HepG2 (cell line): ENCODE data around the gene CTNNBL1. TPM values are rescaled to one million over a fixed set of nuclear protein-coding genes. Genes with fewer than 3 reads are reported as not detected.

Experiments
- DNMT3B ChIP-seq: conservative IDR thresholded peaks from 2 replicates; pipeline ENCODE4 v1.6.1; 2016; ENCODE audit warnings: missing biosample characterization, control low read depth
- FLYWCH1 ChIP-seq: sonication (generic); formaldehyde crosslinking; IDR thresholded peaks from 2 replicates; pipeline ENCODE4 v1.8.1; 2023; ENCODE audit warnings: mild to moderate bottlenecking, missing genetic modification reagents
- HNRNPK ChIP-seq: fragments of 200-400 bp; formaldehyde crosslinking; IDR thresholded peaks from 2 replicates; pipeline ENCODE4 v1.6.1; 2018; ENCODE audit warnings: low read length, low read depth, moderate library complexity, mild to moderate bottlenecking; ENCODE audit not compliant: poor library complexity, severe bottlenecking
- IRF2 ChIP-seq: IDR thresholded peaks from 2 replicates; pipeline ENCODE4 v1.6.1; 2018; ENCODE audit warnings: missing genetic modification reagents, missing compliant biosample characterization
- MEIS1 ChIP-seq: sonication (generic); formaldehyde crosslinking; IDR thresholded peaks from 2 replicates; pipeline ENCODE4 v1.9.0; 2021; ENCODE audit warnings: mild to moderate bottlenecking, missing genetic modification reagents, moderate library complexity, borderline replicate concordance
- MLXIP ChIP-seq: sonication (generic); formaldehyde crosslinking; IDR thresholded peaks from 2 replicates; pipeline ENCODE4 v1.9.0; 2021; ENCODE audit warnings: missing genetic modification reagents, borderline replicate concordance
- PCBP1 ChIP-seq: fragments of 200-400 bp; formaldehyde crosslinking; IDR thresholded peaks from 2 replicates; pipeline ENCODE4 v1.6.1; 2017; ENCODE audit warnings: mild to moderate bottlenecking, low read depth, low read length, borderline replicate concordance
- PHB2 ChIP-seq: fragments of 450-650 bp; IDR thresholded peaks from 2 replicates; pipeline ENCODE4 v1.6.1; 2018; ENCODE audit not compliant: partially characterized antibody
- POLR2G ChIP-seq: fragments of 200-400 bp; formaldehyde crosslinking; IDR thresholded peaks from 2 replicates; pipeline ENCODE4 v1.6.1; 2018; ENCODE audit warnings: mild to moderate bottlenecking, low read depth, low read length, moderate library complexity
- RFXANK ChIP-seq: IDR thresholded peaks from 2 replicates; pipeline ENCODE4 v1.6.1; 2016
- SSRP1 ChIP-seq: IDR thresholded peaks from 2 replicates; pipeline ENCODE4 v1.6.1; 2016; ENCODE audit warnings: control low read depth
- TCF7 ChIP-seq: sonication (generic); IDR thresholded peaks from 2 replicates; pipeline ENCODE4 v1.6.1; 2016; ENCODE audit warnings: antibody characterized with exemption, low read depth
- TGIF2 ChIP-seq: IDR thresholded peaks from 2 replicates; pipeline ENCODE4 v1.6.1; 2016; ENCODE audit warnings: control low read depth, missing compliant biosample characterization
- THYN1 ChIP-seq: sonication (generic); formaldehyde crosslinking; IDR thresholded peaks from 2 replicates; pipeline ENCODE4 v1.8.1; 2023; ENCODE audit warnings: low read depth, mild to moderate bottlenecking, moderate library complexity, missing genetic modification reagents, borderline replicate concordance
- ZEB1 ChIP-seq: IDR thresholded peaks from 2 replicates; pipeline ENCODE4 v1.6.1; 2012; ENCODE audit warnings: mild to moderate bottlenecking, low read depth, inconsistent platforms; ENCODE audit not compliant: insufficient replicate concordance
- ZFAT ChIP-seq: sonication (generic); formaldehyde crosslinking; conservative IDR thresholded peaks from 2 replicates; pipeline ENCODE4 v1.8.1; 2023; ENCODE audit warnings: missing genetic modification reagents, inconsistent platforms
- ZMYM3 ChIP-seq: sonication (generic); formaldehyde crosslinking; IDR thresholded peaks from 2 replicates; pipeline ENCODE4 v1.5.1; 2020; ENCODE audit warnings: mild to moderate bottlenecking, missing genetic modification reagents
- ZNF121 ChIP-seq: sonication (generic); formaldehyde crosslinking; IDR thresholded peaks from 2 replicates; pipeline ENCODE4 v1.5.0; 2020; ENCODE audit warnings: mild to moderate bottlenecking, missing genetic modification reagents
- ZNF136 ChIP-seq: sonication (generic); formaldehyde crosslinking; IDR thresholded peaks from 2 replicates; pipeline ENCODE4 v1.8.1; 2022; ENCODE audit warnings: low read depth, mild to moderate bottlenecking, moderate library complexity, missing genetic modification reagents
- ZNF44 ChIP-seq: sonication (generic); formaldehyde crosslinking; IDR thresholded peaks from 2 replicates; pipeline ENCODE4 v1.5.1; 2020; ENCODE audit warnings: mild to moderate bottlenecking, missing genetic modification reagents
- ZNF619 ChIP-seq: sonication (generic); formaldehyde crosslinking; IDR thresholded peaks from 2 replicates; pipeline ENCODE4 v1.4.0; 2020; ENCODE audit warnings: mild to moderate bottlenecking, missing genetic modification reagents
- polyA plus RNA-seq, 8 experiments: library from polyadenylated mRNA; depleted of rRNA in 3 of 8; stranded (reverse) in 7 of 8; unstranded in 1 of 8; fragments of >200 nt; fragmentation: Illumina TruSeq in 4 of 8; extraction: Trizol in 4 of 8; gene quantifications; 2 replicates each; pipeline versions ENCODE4 v1.2.1 to v1.2.3, GENCODE V29; 2011 to 2016; ENCODE audit warnings: low read depth in 4 of 8, missing spikeins in 1 of 8, mixed read lengths in 1 of 8; ENCODE audit not compliant: insufficient read depth in 1 of 8
- total RNA-seq, 5 experiments: library from RNA; depleted of rRNA; stranded (reverse); fragments of >200 nt; fragmentation: Illumina TruSeq; extraction: Trizol; gene quantifications; 2 replicates each; pipeline ENCODE4 v1.2.3, GENCODE V29; 2016; ENCODE audit warnings: low read depth in 1 of 5
- TF ChIP-seq, protein P1 (sequence below): sonication (generic); formaldehyde crosslinking; IDR thresholded peaks from 2 replicates; pipeline ENCODE4 v1.5.0; 2020; ENCODE audit warnings: mild to moderate bottlenecking, missing genetic modification reagents
- TF ChIP-seq, protein P2 (sequence below): sonication (generic); formaldehyde crosslinking; IDR thresholded peaks from 2 replicates; pipeline ENCODE4 v1.4.0; 2020; ENCODE audit warnings: mild to moderate bottlenecking, missing genetic modification reagents

CTNNBL1 gene
- total and polyA plus RNA-seq, 2 of the 13 experiments (the other 11 are each of a cell fraction or from before 2014, with no cell fraction given) = 49.3 to 94.6 TPM

- TF ChIP-seq, protein P1, sequence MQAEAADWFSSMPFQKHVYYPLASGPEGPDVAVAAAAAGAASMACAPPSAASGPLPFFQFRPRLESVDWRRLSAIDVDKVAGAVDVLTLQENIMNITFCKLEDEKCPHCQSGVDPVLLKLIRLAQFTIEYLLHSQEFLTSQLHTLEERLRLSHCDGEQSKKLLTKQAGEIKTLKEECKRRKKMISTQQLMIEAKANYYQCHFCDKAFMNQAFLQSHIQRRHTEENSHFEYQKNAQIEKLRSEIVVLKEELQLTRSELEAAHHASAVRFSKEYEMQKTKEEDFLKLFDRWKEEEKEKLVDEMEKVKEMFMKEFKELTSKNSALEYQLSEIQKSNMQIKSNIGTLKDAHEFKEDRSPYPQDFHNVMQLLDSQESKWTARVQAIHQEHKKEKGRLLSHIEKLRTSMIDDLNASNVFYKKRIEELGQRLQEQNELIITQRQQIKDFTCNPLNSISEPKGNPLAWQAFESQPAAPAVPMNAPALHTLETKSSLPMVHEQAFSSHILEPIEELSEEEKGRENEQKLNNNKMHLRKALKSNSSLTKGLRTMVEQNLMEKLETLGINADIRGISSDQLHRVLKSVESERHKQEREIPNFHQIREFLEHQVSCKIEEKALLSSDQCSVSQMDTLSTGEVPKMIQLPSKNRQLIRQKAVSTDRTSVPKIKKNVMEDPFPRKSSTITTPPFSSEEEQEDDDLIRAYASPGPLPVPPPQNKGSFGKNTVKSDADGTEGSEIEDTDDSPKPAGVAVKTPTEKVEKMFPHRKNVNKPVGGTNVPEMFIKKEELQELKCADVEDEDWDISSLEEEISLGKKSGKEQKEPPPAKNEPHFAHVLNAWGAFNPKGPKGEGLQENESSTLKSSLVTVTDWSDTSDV = peak; percentile 60; the same call in 1 of the 2 replicates
- TF ChIP-seq DNMT3B (CRISPR knock-in tag) = no peak
- no peak for TF ChIP-seq MLXIP
- TF ChIP-seq PCBP1 = peak; percentile 94
- no peak for TF ChIP-seq ZFAT (CRISPR knock-in tag)
- TF ChIP-seq ZNF121 (CRISPR knock-in tag) = peak; percentile 51; the same call in 1 of the 2 replicates
- TF ChIP-seq TGIF2 (CRISPR knock-in tag) = no peak
- TF ChIP-seq IRF2 (CRISPR knock-in tag) = no peak
- TF ChIP-seq FLYWCH1 (CRISPR knock-in tag) = no peak
- no peak for TF ChIP-seq TCF7
- TF ChIP-seq ZNF136 (CRISPR knock-in tag) = no peak
- TF ChIP-seq THYN1 (CRISPR knock-in tag) = no peak
- peak; percentile 100 for TF ChIP-seq ZMYM3 (CRISPR knock-in tag)
- no peak for TF ChIP-seq POLR2G
- TF ChIP-seq, protein P2, sequence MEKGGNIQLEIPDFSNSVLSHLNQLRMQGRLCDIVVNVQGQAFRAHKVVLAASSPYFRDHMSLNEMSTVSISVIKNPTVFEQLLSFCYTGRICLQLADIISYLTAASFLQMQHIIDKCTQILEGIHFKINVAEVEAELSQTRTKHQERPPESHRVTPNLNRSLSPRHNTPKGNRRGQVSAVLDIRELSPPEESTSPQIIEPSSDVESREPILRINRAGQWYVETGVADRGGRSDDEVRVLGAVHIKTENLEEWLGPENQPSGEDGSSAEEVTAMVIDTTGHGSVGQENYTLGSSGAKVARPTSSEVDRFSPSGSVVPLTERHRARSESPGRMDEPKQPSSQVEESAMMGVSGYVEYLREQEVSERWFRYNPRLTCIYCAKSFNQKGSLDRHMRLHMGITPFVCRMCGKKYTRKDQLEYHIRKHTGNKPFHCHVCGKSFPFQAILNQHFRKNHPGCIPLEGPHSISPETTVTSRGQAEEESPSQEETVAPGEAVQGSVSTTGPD (CRISPR knock-in tag) = no peak
- TF ChIP-seq ZNF619 (CRISPR knock-in tag) = 0 out of 2 replicates have a peak, but pooled peaks have one; percentile 81
- no peak for TF ChIP-seq ZEB1
- TF ChIP-seq RFXANK (CRISPR knock-in tag) = no peak
- TF ChIP-seq ZNF44 = no peak
- TF ChIP-seq HNRNPK = no peak
- no peak for TF ChIP-seq PHB2
- no peak for TF ChIP-seq MEIS1
- no peak for TF ChIP-seq SSRP1
These were observed 221.0 kb downstream of the CTNNBL1 start (continued) for GRCh38 chr20:37914672-37915433.
